ENCODE data around the gene AGBL5.

Gene AGBL5

GRCh38 chr2:27085673-27086089, 34.2 kb downstream of the AGBL5 start (continued):
- peak; percentile 57; the same call in 1 of the 2 replicates for TF ChIP-seq GLIS2 (tag by site-specific recombination; IDR thresholded peaks at IDR 0.05)
- no peak for TF ChIP-seq BCL6B (tag by site-specific recombination; IDR thresholded peaks at IDR 0.05)
- no peak for TF ChIP-seq ZNF280C (tag by site-specific recombination; IDR thresholded peaks at IDR 0.05)
- TF ChIP-seq ZNF19 (tag by site-specific recombination; IDR thresholded peaks at IDR 0.05; ENCODE audit: low read depth) = no peak
- TF ChIP-seq ZNF664 (tag by site-specific recombination; IDR thresholded peaks at IDR 0.05) = no peak
- TF ChIP-seq ZBTB8A (tag by site-specific recombination; IDR thresholded peaks at IDR 0.05) = no peak; the same call in 1 of the 2 replicates
- no peak for TF ChIP-seq ZNF843 (tag by site-specific recombination; IDR thresholded peaks at IDR 0.05)
- TF ChIP-seq GLI2 (tag by site-specific recombination; IDR thresholded peaks at IDR 0.05; ENCODE audit: borderline replicate concordance, low read depth) = no peak
- peak; percentile 30; the same call in 1 of the 2 replicates for TF ChIP-seq ZNF692 (tag by site-specific recombination; IDR thresholded peaks at IDR 0.05)
- TF ChIP-seq ZNF560 (tag by site-specific recombination; IDR thresholded peaks at IDR 0.05; ENCODE audit: borderline replicate concordance) = no peak
- no peak for TF ChIP-seq ZNF157 (tag by site-specific recombination; IDR thresholded peaks at IDR 0.05)
- TF ChIP-seq ZNF571 (tag by site-specific recombination; IDR thresholded peaks at IDR 0.05) = no peak
- no peak for TF ChIP-seq AEBP2 (tag by site-specific recombination; IDR thresholded peaks at IDR 0.05; ENCODE audit: borderline replicate concordance)
- no peak for TF ChIP-seq PRDM1 (tag by site-specific recombination; IDR thresholded peaks at IDR 0.05)
- no peak for TF ChIP-seq ZNF510 (tag by site-specific recombination; IDR thresholded peaks at IDR 0.05; ENCODE audit: insufficient replicate concordance)
- TF ChIP-seq KLF8 (tag by site-specific recombination; IDR thresholded peaks at IDR 0.05) = no peak; the same call in 1 of the 2 replicates
- peak; percentile 17; the same call in 1 of the 2 replicates for TF ChIP-seq SP3 (tag by site-specific recombination; IDR thresholded peaks at IDR 0.05)
- TF ChIP-seq ZNF658 (tag by site-specific recombination; IDR thresholded peaks at IDR 0.05) = no peak
- 0 out of 2 replicates have a peak, but pooled peaks have one; percentile 27 for TF ChIP-seq ZNF501 (tag by site-specific recombination; IDR thresholded peaks at IDR 0.05)
- no peak for TF ChIP-seq HOXD13 (CRISPR knock-in tag; IDR thresholded peaks at IDR 0.05; ENCODE audit: borderline replicate concordance)
- no peak for TF ChIP-seq ZNF404 (tag by site-specific recombination; IDR thresholded peaks at IDR 0.05)
- no peak for TF ChIP-seq ZFP3 (tag by site-specific recombination; IDR thresholded peaks at IDR 0.05; ENCODE audit: low read depth)
- TF ChIP-seq ZSCAN30 (tag by site-specific recombination; IDR thresholded peaks at IDR 0.05) = no peak
- no peak for TF ChIP-seq TRIM28 (IDR thresholded peaks at IDR 0.05; ENCODE audit: borderline replicate concordance, low read length)
- no peak for TF ChIP-seq ZNF239 (tag by site-specific recombination; IDR thresholded peaks at IDR 0.05)
- TF ChIP-seq ZNF324 (tag by site-specific recombination; IDR thresholded peaks at IDR 0.05) = no peak
- TF ChIP-seq ZNF530 (tag by site-specific recombination; IDR thresholded peaks at IDR 0.05; ENCODE audit: low read depth) = no peak
- TF ChIP-seq ZNF280D (tag by site-specific recombination; IDR thresholded peaks at IDR 0.05) = no peak
- no peak for TF ChIP-seq ZBTB1 (tag by site-specific recombination; IDR thresholded peaks at IDR 0.05)
- TF ChIP-seq ZNF580 (tag by site-specific recombination; IDR thresholded peaks at IDR 0.05) = no peak
- no peak; the same call in 1 of the 2 replicates for TF ChIP-seq ZEB2 (tag by site-specific recombination; IDR thresholded peaks at IDR 0.05)
- TF ChIP-seq ZNF335 (tag by site-specific recombination; conservative IDR thresholded peaks at IDR 0.05) = peak; percentile 79
- TF ChIP-seq TCF7L2 (IDR thresholded peaks at IDR 0.05; ENCODE audit: borderline replicate concordance, low read depth, low read length) = no peak

Data from HEK293 (cell line).